ENCODE measurements around the gene EVC2.

DNA sequence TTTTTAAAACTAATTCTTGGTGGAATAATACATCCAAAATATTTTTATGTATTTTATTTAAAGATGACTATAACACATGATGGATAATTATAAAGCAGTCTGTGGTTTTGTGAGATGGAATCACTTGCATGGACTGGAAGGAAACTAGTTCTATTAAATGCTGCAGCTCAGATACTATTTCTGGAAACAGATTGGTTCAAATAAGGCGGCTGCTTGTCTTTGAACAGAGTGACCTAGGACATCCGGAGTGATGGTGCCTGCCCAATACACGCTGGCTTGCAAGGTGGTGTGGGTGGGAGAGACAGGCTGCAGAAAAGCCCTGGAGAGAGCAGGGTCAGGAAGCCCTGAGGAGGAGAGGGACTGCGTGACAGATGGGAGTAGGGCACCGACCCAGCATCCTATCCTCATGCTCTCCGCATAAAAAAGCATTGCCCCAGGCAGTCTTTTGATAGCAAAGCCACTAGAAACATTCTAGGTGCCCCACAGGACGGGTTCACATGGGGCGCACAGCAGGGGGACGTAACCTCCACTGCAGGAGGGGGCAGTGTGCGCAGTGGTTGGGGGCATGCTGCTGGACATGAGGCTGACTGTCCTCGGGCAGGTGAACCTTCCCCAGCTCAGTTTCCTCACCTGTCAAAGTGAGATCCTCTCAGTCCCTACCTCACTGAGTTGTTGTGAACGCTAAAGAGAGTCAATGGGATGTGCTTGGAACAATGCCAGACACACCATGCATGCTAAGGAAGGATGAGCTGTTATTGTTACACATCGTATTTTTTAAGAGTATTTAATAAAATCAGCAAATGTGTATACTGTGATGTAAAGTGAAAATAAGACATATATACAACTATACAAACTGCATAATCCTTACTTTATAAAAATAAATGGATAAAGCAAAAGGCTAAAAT is 71.3 kb downstream of the EVC2 start:
- TF ChIP-seq, protein P1, sequence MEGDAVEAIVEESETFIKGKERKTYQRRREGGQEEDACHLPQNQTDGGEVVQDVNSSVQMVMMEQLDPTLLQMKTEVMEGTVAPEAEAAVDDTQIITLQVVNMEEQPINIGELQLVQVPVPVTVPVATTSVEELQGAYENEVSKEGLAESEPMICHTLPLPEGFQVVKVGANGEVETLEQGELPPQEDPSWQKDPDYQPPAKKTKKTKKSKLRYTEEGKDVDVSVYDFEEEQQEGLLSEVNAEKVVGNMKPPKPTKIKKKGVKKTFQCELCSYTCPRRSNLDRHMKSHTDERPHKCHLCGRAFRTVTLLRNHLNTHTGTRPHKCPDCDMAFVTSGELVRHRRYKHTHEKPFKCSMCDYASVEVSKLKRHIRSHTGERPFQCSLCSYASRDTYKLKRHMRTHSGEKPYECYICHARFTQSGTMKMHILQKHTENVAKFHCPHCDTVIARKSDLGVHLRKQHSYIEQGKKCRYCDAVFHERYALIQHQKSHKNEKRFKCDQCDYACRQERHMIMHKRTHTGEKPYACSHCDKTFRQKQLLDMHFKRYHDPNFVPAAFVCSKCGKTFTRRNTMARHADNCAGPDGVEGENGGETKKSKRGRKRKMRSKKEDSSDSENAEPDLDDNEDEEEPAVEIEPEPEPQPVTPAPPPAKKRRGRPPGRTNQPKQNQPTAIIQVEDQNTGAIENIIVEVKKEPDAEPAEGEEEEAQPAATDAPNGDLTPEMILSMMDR (IDR thresholded peaks at IDR 0.05) = no peak
- TF ChIP-seq POLR2AphosphoS5 (IDR thresholded peaks at IDR 0.05) = no peak

Data from esophagus muscularis mucosa (tissue), 3 donors.